Measurements from ENCODE around the gene MTERF1.
"Not testable (repeated sequence)": the region's sequence is repeated elsewhere in the genome, so short reads cannot be mapped to it uniquely, and the experiment has no call there.

MTERF1 gene

GRCh38 chr7:91883676-91884362, 3.3 kb upstream of the MTERF1 start:
- DNase-seq = no peak

GRCh38 chr7:91880016-91880412, 488 bp downstream of the MTERF1 start:
- no peak for DNase-seq

GRCh38 chr7:91876391-91877133, 3.9 kb downstream of the MTERF1 start:
- DNase-seq = no peak

- DNase-seq = no peak
Measured at GRCh38 chr7:91875851-91876250, 4.7 kb downstream of the MTERF1 start.

- no peak for DNase-seq
Measured at GRCh38 chr7:91872928-91873327, 7.6 kb downstream of the MTERF1 start.

- no peak for DNase-seq
Measured at GRCh38 chr7:91872069-91872468, 8.4 kb downstream of the MTERF1 start.

- DNase-seq = no peak
Measured at GRCh38 chr7:91869661-91870060, 10.8 kb downstream of the MTERF1 start.

- DNase-seq = no peak
Measured at GRCh38 chr7:91866599-91867148, 13.8 kb downstream of the MTERF1 start.

GRCh38 chr7:91865511-91865910, 15.0 kb downstream of the MTERF1 start:
- no peak for DNase-seq

GRCh38 chr7:91864604-91865003, 15.9 kb downstream of the MTERF1 start:
- not testable (repeated sequence) for DNase-seq

GRCh38 chr7:91864070-91864469, 16.4 kb downstream of the MTERF1 start:
- no peak for DNase-seq

- DNase-seq = no peak
Measured at GRCh38 chr7:91852263-91852741, 28.2 kb downstream of the MTERF1 start.

- DNase-seq = no peak
Measured at GRCh38 chr7:91850455-91850854, 30.0 kb downstream of the MTERF1 start.

GRCh38 chr7:91847876-91848588, 32.5 kb downstream of the MTERF1 start:
- DNase-seq = no peak

GRCh38 chr7:91847231-91847630, 33.3 kb downstream of the MTERF1 start:
- DNase-seq = no peak

- no peak for DNase-seq
Measured at GRCh38 chr7:91846436-91846835, 34.1 kb downstream of the MTERF1 start.

GRCh38 chr7:91843831-91844230, 36.7 kb downstream of the MTERF1 start:
- DNase-seq = no peak

GRCh38 chr7:91838439-91838838, 42.1 kb downstream of the MTERF1 start:
- DNase-seq = no peak

GRCh38 chr7:91837397-91838070, 43.0 kb downstream of the MTERF1 start:
- DNase-seq = no peak

- no peak for DNase-seq
Measured at GRCh38 chr7:91835826-91836368, 44.6 kb downstream of the MTERF1 start.

GRCh38 chr7:91835091-91835825, 45.2 kb downstream of the MTERF1 start:
- no peak for DNase-seq

Data from activated CD4-positive, alpha-beta T cell treated with anti-CD3 and anti-CD28 coated beads for 4 hours (primary cell).